Osteoblast (primary cell): ENCODE results near the gene TGM1. TPM values are rescaled to one million over a fixed set of nuclear protein-coding genes. Genes with fewer than 3 reads are reported as not detected.
"Not testable (repeated sequence)": the region's sequence is repeated elsewhere in the genome, so short reads cannot be mapped to it uniquely, and the experiment has no call there.

Source experiments
- DNase-seq: peaks from one replicate; pipeline ENCODE4 v3.0.0; 2011; ENCODE audit warnings: low spot score, mixed read lengths; ENCODE audit not compliant: insufficient read length; ENCODE audit errors: missing footprints
- H2AFZ ChIP-seq: 2 replicates; pipeline ENCODE4 v1.6.0; 2011; ENCODE audit warnings: mild to moderate bottlenecking, low read length
- H3K27ac ChIP-seq: 2 replicates; pipeline ENCODE4 v1.5.1; 2011; ENCODE audit warnings: mild to moderate bottlenecking, low read depth, low read length, moderate library complexity
- H3K27me3 ChIP-seq: 2 replicates; pipeline ENCODE4 v1.6.0; 2012; ENCODE audit warnings: mild to moderate bottlenecking, control low read depth, inconsistent platforms, low read length, moderate library complexity; ENCODE audit not compliant: insufficient read depth
- H3K36me3 ChIP-seq: 2 replicates; pipeline ENCODE4 v1.5.1; 2011; ENCODE audit warnings: mild to moderate bottlenecking, low read length, control low read depth, moderate library complexity; ENCODE audit not compliant: insufficient read depth
- H3K4me1 ChIP-seq: 2 replicates; pipeline ENCODE4 v1.5.1; 2011; ENCODE audit warnings: mild to moderate bottlenecking, low read length, control low read depth, moderate library complexity; ENCODE audit not compliant: insufficient read depth
- H3K4me2 ChIP-seq: 2 replicates; pipeline ENCODE4 v1.6.0; 2011; ENCODE audit warnings: mild to moderate bottlenecking, low read length; ENCODE audit not compliant: insufficient read depth
- H3K4me3 ChIP-seq: fragments of 200-600 bp; sonication (generic); 3 replicates; pipeline ENCODE4 v1.5.1; 2012; ENCODE audit warnings: mild to moderate bottlenecking, low read length, inconsistent platforms; ENCODE audit not compliant: insufficient read depth
- H3K79me2 ChIP-seq: 2 replicates; pipeline ENCODE4 v1.6.0; 2012; ENCODE audit warnings: mild to moderate bottlenecking, low read length, control low read depth, inconsistent platforms; ENCODE audit not compliant: insufficient read depth
- H3K9me3 ChIP-seq: 2 replicates; pipeline ENCODE4 v1.5.1; 2011; ENCODE audit warnings: low read depth, low read length, control low read depth
- H4K20me1 ChIP-seq: 2 replicates; pipeline ENCODE4 v1.6.0; 2012; ENCODE audit warnings: mild to moderate bottlenecking, low read length, control low read depth; ENCODE audit not compliant: insufficient read depth
- CTCF ChIP-seq: IDR thresholded peaks from 2 replicates; pipeline ENCODE4 v1.5.1; 2011; ENCODE audit warnings: mild to moderate bottlenecking, low read depth, low read length, moderate library complexity; ENCODE audit errors: extremely low read depth
- small RNA-seq: library from RNA; depleted of rRNA; stranded (forward); fragments of <200 nt; gene quantifications from one replicate; pipeline ENCODE3, GENCODE V24; 2012
- total RNA-seq: library from RNA; depleted of rRNA; stranded (reverse); fragments of >200 nt; gene quantifications from 2 replicates; pipeline ENCODE4 v1.2.3, GENCODE V29; 2012

Gene TGM1
- total RNA-seq, 1 donor: 0.36 TPM

- Histone ChIP-seq H3K4me3 (no peak overlapping the region), H4K20me1 (no peaks in the 10 kb centered on the region), H3K27me3 (no peaks in the 10 kb centered on the region), H3K79me2 (peaks cover 16% of the 10 kb centered on the region), H3K9me3 (no peaks in the 10 kb centered on the region), H3K36me3 (peaks cover 56% of the 10 kb centered on the region), H3K4me1 (no peaks in the 10 kb centered on the region), H3K4me2 (no peak overlapping the region), H2AFZ (no peak overlapping the region), H3K27ac (no peak overlapping the region)
- DNase-seq: peak; percentile 18
- TF ChIP-seq CTCF: no peak
These were observed 58.5 kb downstream of the TGM1 start for GRCh38 chr14:24204163-24205146.

GRCh38 chr14:24203249-24203886, 59.6 kb downstream of the TGM1 start:
- H4K20me1 ChIP-seq, H3K27me3 ChIP-seq, H2AFZ ChIP-seq, H3K4me2 ChIP-seq, H3K4me3 ChIP-seq, H3K4me1 ChIP-seq, H3K27ac ChIP-seq, H3K9me3 ChIP-seq: not testable (repeated sequence)
- H3K36me3 ChIP-seq: peaks cover 48% of the 10 kb centered on the region
- DNase-seq: peak; percentile 21
- H3K79me2 ChIP-seq: peaks cover 20% of the 10 kb centered on the region

GRCh38 chr14:24202538-24202937, 60.4 kb downstream of the TGM1 start:
- H3K4me3 ChIP-seq, H3K4me2 ChIP-seq: not testable (repeated sequence)

More at GRCh38 chr14:24202538-24202937, 60.4 kb downstream of the TGM1 start:
- not testable (repeated sequence) for H2AFZ ChIP-seq, H3K27me3 ChIP-seq, H3K4me1 ChIP-seq, H4K20me1 ChIP-seq, H3K27ac ChIP-seq, H3K9me3 ChIP-seq, DNase-seq
- H3K79me2 ChIP-seq: peaks cover 17% of the 10 kb centered on the region
- peaks cover 40% of the 10 kb centered on the region for H3K36me3 ChIP-seq

Small RNA genes lying within 50 kb of the gene (small RNA-seq; reads per million reads assigned to genes)
- gene CHMP4A (not detected), gene MDP1 (not detected)

Other genes starting within 250 kb of the TGM1 start
- gene CARMIL3, start 211.2 kb downstream of the TGM1 start, total RNA-seq: not detected in 2 replicates
- not detected in 2 replicates for gene CPNE6, start 191.6 kb downstream of the TGM1 start, total RNA-seq
- gene PCK2, start 168.9 kb downstream of the TGM1 start, total RNA-seq: 26.2 and 35.1 TPM in 2 replicates
- 73.4 and 84.7 TPM in 2 replicates for gene DCAF11, start 148.4 kb downstream of the TGM1 start, total RNA-seq
- 1.5 and 1.8 TPM in 2 replicates for gene NRL, start 148.2 kb downstream of the TGM1 start, total RNA-seq
- 0.29 and 0.72 TPM in 2 replicates for gene FITM1, start 132.5 kb downstream of the TGM1 start, total RNA-seq
- 95.5 and 111 TPM in 2 replicates for gene PSME1, start 127.0 kb downstream of the TGM1 start, total RNA-seq
- gene EMC9, start 121.6 kb downstream of the TGM1 start, total RNA-seq: 6.9 and 9.1 TPM in 2 replicates
- gene PSME2, start 116.6 kb downstream of the TGM1 start, total RNA-seq: 47.7 and 55.7 TPM in 2 replicates
- 43.9 and 49.6 TPM in 2 replicates for gene RNF31, start 115.7 kb downstream of the TGM1 start, total RNA-seq
- gene IRF9, start 101.9 kb downstream of the TGM1 start, total RNA-seq: 102 and 117 TPM in 2 replicates
- 3.3 and 3.5 TPM in 2 replicates for gene REC8, start 91.1 kb downstream of the TGM1 start, total RNA-seq
- gene IPO4, start 74.4 kb downstream of the TGM1 start, total RNA-seq: 38.9 and 47.0 TPM in 2 replicates
- 78.2 and 84.3 TPM in 2 replicates for gene TM9SF1, start 67.7 kb downstream of the TGM1 start, total RNA-seq
- gene TSSK4, start 57.5 kb downstream of the TGM1 start, total RNA-seq: 0.36 TPM in 1 of 2 replicates, not detected in the other
- gene CHMP4A, start 49.7 kb downstream of the TGM1 start, total RNA-seq: 19.2 TPM in 2 replicates
- gene MDP1, start 47.1 kb downstream of the TGM1 start, total RNA-seq: 14.1 and 14.8 TPM in 2 replicates
- 56.3 and 69.1 TPM in 2 replicates for gene NEDD8, start 30.8 kb downstream of the TGM1 start, total RNA-seq
- gene GMPR2, start 30.2 kb downstream of the TGM1 start, total RNA-seq: 70.7 and 86.5 TPM in 2 replicates
- 62.6 and 63.4 TPM in 2 replicates for gene TINF2, start 20.6 kb downstream of the TGM1 start, total RNA-seq
- gene RABGGTA, start 8.4 kb upstream of the TGM1 start, total RNA-seq: 28.9 and 34.0 TPM in 2 replicates
- 9.8 and 13.6 TPM in 2 replicates for gene DHRS1, start 36.6 kb upstream of the TGM1 start, total RNA-seq
- 17.4 and 21.0 TPM in 2 replicates for gene NOP9, start 36.7 kb upstream of the TGM1 start, total RNA-seq
- gene CIDEB, start 44.8 kb upstream of the TGM1 start, total RNA-seq: 0.36 and 0.59 TPM in 2 replicates
- gene LTB4R2, start 47.0 kb upstream of the TGM1 start, total RNA-seq: 4.7 and 5.1 TPM in 2 replicates
- gene LTB4R, start 48.3 kb upstream of the TGM1 start, total RNA-seq: 1.2 and 1.8 TPM in 2 replicates
- gene ADCY4, start 71.9 kb upstream of the TGM1 start, total RNA-seq: 17.7 and 18.8 TPM in 2 replicates
- 9.1 and 11.9 TPM in 2 replicates for gene RIPK3, start 76.8 kb upstream of the TGM1 start, total RNA-seq
- gene NFATC4, start 105.0 kb upstream of the TGM1 start, total RNA-seq: 101 and 107 TPM in 2 replicates
- 7.2 and 9.1 TPM in 2 replicates for gene NYNRIN, start 135.8 kb upstream of the TGM1 start, total RNA-seq
- 3.5 and 4.0 TPM in 2 replicates for gene CBLN3, start 166.5 kb upstream of the TGM1 start, total RNA-seq
- gene KHNYN, start 166.8 kb upstream of the TGM1 start, total RNA-seq: 58.6 and 62.5 TPM in 2 replicates
- gene SDR39U1, start 179.6 kb upstream of the TGM1 start, total RNA-seq: 11.6 and 13.0 TPM in 2 replicates
- gene CMA1, start 245.1 kb upstream of the TGM1 start, total RNA-seq: not detected in 2 replicates